ENCODE measurements around the gene EPSTI1.

EPSTI1 gene

DNA sequence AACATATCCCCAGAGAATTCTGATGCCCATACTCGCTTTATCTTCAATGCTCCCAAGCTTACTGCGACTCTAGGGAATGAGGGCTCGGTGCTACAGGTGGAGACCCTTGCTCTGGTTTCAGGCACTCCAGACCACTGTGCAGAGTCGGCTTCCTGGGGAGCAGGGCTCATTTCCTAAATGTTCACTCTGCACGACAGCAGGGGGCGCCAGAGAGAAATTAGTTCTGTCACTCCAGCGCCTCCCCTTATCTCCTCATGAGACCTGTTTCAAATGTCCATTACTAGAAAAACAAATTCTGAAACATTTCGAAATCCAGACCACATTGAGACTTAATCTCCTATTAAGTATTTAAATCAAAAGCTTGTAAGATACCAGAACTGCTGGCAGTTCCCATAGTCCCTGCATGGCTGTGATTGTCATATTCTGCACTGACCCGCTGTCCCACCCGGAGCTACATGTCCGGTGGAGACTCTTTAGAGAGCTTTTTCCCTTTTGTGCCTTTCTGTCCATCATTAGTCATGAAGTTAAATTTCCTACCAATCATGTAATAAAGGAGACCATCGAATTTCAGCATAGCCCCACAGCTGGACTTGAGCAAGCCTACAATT, 22.4 kb downstream of the EPSTI1 start:
- peak; percentile 75 for DNase-seq

DNA sequence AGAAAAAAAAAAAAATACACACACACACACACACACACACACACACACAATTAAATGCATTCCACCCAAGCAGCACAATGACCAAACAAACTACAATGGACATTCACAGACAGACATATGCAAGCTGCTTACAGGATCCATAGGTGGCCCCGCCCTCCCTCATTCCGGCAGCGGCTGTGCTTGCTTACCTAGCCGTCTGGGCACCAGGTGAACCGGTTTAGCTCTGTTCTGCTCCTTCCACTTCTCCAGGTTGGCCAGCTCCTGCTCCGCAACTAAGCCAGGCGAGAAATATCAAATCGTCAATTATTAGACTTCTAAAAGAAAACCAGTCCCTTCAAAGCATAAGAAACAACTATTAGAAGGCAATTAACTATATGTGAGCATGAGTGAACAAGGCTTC, 23.1 kb downstream of the EPSTI1 start:
- DNase-seq: no peak

DNA sequence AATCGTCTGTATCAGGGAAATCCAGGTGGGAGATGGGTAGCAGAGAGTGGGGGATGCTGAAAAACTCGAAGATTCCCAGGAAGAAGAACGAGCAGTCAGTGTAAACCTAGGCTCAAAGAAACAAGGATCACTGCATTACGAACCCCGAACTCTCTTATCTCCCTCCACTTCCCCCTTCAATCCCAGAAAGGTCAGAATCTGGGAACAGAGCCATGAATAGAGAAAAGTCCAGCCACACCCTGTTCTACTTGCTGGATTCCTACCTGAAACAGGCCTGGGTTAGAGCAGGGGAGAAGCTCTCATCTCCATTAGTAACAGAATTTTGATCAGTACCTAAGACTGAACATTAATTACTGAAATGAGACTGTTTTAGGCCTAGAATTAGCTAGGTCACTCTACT, 24.4 kb downstream of the EPSTI1 start:
- DNase-seq: no peak

DNA sequence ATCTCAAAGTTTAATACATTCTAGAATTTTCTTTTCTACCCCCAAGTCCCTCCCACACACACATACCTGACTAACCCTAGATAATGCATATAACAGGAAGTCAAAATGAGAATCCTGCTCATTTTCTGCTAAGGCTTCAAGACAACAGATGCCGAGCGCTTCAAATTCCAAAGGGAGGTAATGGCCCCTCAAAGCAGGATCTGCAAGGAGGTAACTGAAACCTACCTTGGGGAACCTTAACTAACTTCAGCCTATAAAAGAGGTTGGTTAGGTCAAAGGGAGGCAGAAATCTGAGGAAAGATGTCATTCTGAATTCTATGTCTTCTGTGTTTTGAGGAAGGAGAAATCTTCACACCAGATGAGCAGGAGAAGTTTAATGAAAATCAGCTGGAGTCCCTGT, 26.8 kb downstream of the EPSTI1 start:
- no peak for DNase-seq

DNA sequence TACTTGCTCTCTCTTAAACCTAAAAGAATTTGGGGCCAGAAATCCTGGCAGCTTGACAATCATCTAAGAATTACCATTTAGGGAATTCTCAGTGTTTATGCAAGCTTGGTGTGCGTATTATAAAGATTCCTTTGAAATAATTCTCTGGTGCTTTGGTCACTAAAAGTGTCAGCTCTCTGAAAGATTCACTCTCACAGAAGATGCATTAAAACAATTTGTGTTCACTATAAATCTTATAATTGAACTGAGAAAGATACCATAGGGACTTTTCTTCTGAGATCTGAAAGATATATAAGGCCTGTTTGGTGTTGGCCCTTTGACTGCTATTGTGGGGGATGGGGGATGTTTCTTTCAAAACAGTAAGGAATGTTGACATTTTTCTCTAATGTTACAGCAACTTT, 27.3 kb downstream of the EPSTI1 start:
- DNase-seq: no peak

DNA sequence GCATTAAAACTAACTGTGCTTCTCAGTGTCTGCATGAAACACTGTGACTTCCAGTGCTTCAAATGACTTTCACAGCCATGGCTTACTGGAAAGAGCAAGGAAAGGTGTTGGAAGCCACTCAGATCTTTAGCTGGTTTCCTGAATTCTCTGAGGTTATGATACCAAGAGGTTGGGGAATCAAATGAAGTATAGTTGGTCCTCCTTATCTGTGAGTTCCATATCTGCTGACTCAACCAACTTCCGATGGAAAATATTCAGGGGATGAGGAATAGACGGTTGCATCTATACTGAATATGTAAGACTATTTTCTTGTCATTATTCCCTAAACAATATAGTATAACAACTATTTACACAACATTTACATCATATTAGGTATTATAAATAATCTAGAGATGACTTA, 32.4 kb downstream of the EPSTI1 start:
- no peak for DNase-seq

DNA sequence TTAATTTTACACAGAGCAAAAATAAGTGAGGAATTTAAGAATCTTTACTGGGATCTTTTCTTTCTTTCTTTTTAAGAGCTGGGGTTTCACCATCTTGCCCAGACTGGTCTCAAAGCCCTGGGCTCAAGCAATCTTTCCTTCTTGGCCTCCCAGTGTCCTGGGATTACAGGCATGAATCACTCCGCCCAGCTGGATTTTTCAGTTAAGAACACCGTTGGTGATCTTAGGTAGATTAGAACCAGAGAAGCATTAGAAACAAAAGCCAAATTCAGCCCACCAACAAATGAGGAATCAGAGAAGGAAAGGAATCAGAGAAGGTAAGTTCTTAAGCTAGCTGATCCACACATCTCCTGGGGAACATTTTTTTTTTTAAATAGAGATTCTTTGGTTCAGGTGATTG, 34.2 kb downstream of the EPSTI1 start:
- DNase-seq: no peak

DNA sequence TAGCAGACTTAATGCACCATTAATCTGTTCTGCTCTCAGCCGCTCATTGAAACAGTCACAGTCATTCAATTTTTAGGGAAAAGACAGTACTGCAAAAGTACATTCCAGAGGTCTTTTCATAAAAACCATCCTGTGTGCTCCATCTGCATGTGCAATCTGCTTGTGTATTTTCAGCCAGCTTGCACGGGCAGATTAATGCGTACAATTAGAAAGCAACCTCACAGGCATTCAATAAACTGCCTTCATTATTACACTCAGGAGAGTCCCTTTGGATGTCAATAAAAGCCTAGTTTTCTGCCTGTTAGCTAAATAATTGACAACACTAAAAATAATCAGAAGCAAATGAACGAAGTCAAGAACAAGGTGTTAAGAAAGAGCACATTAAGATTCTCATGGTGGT, 41.9 kb downstream of the EPSTI1 start:
- DNase-seq: no peak

DNA sequence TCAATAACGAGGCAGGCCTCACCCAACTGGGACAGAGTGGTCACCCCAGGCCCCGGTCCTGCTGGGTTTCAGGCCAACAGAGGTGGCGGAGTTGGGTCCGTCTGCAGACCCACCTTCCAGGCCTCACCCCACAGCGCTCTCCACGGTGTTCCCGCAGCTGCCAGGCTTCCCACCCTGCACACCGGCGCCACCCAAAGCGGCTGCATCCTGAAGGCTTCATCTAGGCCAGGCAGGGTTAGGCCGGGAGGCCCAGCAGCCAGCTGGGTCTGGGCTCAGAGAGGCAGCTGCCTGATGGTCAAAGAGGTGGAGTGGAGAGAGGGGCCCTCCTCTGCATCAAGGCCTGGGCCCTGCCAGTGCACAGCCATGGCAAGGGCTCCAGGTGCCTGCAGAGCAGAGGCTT, 44.1 kb downstream of the EPSTI1 start:
- DNase-seq: no peak

DNA sequence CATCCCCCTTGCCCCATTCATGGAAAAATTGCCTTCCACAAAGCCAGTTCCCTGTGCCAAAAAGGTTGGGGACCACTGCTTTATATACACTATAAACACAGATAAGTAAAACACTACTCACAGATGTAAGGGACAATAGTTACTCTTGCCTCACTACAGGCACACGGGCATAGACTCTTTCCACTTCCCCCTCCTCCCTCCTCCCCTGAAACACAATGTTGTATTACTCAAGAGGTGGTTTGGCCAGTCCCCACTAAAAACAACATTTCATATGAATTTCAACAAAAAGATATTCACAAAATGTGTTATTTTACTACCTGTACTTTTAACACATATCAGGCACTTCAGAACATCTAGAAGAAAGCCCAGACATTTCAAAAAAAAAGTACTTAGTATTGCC, 45.1 kb downstream of the EPSTI1 start:
- no peak for DNase-seq

DNA sequence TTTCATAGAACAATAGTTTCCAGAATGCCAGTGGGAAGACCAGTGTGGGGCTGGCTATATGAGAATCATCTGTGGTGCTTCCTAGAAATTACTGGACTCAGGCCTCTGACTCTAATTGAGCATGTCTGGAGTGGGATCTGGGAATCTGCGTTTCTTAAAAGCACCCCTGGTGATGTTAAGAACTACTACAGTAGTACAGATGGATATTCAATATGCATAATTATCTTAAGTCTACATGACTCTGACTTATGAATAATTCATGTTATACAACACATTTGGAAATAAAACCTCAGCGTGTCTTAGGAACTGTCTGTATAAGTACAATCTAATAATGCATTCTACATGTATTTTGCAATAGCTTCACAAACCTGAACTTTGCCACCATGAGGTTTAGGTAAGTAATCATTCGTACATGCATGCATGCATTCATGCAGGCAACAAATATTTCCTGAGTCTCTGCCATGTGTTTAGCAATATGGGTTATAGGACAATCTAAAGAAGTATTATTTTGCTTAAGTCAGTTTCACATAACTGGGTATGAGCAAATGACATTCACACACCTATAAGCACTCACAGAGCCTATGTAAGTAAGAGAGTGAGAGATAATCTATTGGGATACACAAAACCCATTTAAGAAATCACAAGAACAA, 62.0 kb downstream of the EPSTI1 start:
- no peak for DNase-seq

DNA sequence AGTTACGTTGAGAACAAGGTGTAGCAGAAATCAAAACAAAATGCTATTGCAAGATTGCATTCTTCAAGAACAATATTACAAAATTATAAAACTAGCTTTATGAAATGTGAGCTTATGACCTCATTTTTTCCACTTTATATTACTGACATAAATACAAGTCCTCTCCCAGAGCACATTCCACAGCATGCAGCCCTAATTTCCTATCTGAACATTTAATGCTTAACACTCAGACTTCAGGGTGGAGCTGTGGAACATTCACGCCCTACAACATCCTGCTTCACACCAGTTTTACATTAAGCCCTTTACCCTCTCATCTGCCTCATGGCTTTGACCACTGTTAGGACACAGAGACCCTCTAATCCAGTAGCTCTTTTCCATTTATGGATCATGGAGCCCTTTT, 65.5 kb downstream of the EPSTI1 start:
- no peak for DNase-seq

DNA sequence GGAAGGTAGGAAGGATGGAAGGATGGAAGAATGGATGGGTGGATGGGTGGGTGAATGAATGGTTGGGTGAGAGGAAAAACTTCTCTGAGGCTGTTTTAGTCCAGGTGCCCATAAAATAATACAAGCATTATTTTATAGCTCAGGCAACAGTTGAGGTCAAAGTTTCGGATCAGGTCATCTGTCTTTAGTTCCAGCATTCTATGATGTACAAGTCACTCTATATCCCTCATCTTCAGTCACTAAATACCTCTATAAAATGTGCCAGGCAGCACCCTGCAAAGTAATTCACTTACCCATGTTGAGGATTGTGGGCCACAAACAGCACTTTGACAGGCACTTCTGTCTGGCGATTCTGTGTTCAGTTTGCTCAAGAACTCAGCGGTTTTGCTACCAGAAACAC, 66.0 kb downstream of the EPSTI1 start:
- DNase-seq: no peak

DNA sequence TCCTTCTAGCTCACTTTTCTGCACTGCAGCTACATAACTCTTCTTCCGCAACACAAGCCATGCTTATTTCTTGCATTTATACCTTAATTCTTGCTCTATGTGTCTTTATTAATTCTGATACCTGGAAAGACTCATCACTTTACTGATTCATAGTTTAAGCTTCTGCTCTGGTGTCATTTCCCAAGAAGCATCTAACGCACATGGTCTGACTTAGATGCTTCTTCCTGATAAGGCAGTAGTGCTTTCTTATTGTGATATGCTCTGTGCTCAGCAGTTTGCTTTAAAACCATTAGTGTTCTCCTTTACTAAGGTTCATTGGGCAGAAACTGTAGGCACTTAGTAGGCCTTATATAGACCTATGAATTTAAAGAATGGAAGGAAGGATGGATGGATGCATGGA, 66.4 kb downstream of the EPSTI1 start:
- no peak for DNase-seq

DNA sequence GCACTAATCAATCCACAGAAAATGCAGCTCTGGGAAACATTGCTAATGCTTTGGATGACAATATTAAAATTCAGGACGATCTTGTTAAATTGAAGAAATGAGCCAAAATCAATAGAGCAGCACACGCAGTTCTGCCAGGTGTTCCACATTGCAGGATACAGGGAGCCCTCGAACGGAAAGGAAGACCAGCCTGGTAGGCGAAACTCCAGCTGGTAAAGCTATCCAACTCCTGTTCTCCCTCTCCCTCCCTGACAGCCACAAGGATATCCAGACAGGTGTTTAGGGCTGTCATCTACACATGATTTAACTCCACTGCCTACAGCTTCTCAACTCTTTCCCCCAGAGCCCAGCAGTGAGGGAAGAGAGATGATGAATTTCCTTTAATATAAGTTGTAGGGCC, 67.7 kb downstream of the EPSTI1 start:
- no peak for DNase-seq

DNA sequence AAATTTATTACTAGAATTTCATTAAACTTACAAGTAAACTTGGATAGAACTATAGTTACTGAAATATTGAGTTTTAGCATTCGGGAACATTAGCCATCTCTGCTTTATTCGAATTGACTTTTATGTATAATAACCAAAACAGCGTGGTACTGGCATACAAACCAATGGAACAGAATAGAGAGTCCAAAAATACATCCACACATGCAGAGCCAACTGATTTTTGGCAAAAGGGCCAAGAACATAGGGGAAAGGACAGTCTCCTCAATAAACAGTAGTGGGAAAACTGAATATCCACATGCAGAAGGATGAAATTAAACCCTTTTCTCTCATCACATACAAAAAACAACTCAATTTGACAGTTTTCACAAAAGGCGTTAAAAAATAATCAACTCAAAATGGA, 84.3 kb downstream of the EPSTI1 start:
- DNase-seq: no peak

DNA sequence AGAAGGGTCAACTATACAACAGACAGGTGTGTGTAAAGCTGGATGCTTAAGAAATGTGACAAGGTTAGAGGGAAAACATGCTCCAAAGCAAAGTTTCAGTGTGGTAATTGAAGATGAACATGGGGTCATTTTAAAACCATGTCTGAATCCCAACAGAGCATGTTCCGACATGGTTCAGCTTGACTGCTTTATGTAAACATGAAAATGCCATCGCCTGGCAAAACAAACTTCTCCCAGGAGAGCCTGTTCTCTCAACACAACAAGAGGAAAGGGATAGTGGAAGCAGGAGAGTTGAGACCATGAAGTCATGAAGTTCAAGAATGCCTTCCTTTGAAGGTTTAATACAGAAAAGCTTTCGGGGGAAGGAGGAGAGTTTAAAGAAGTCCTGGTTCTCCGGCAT, 85.8 kb downstream of the EPSTI1 start:
- no peak for DNase-seq

DNA sequence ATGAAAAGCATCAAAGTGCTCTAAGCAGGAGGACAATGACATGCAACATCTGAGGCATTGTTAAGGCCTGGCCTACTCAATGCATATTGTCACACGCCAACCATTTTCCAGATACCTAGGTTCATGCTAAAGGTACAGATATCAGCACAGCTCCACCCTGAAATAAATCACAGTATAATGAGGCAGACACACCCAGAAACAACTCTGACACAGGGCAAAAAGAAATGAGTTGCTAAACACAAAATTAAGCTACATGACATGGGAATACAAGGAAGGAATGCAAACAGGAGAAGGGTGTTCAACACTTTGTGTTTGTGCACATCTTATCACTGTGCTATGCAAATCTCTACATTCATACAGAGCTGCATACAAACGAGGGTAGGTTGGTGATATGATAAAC, 86.5 kb downstream of the EPSTI1 start:
- DNase-seq: no peak

DNA sequence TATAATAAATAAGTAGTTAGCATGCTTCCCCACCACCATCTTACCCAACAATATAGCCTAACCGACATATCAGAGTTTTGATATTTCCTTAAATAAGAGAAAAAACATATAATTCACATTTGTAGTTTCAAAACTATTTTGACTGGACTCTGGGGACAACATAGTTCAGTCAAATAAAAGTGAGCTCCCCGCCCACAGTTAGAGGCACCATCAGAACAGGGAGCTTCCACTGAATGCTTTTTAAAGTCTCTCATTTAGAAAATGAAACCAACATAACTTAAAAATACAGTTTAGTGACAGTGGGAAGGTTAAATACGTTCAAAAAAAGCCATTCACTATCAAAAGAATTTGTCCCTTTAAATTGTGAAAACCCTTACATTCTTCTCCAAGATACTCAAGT, 92.8 kb downstream of the EPSTI1 start:
- no peak for DNase-seq

DNA sequence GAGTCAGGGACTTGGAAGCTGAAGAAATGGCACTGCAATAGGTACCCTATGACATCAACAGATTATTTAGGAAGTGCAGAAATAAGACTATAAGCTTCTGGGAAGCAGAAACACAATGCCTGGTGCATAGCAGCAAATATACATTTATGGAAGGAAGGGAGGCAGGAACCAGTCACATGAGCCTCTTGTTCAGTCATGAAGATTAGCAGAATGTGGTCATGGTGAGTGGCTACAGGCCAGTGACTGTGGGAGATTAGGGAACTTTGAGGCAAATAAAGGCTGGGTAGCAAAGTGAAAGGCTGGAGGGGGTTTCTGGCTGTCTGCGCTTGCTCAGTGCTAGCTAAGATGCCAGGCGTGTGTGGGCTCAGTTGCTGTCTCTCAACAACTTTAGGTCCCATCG, 96.3 kb downstream of the EPSTI1 start:
- DNase-seq: no peak

DNA sequence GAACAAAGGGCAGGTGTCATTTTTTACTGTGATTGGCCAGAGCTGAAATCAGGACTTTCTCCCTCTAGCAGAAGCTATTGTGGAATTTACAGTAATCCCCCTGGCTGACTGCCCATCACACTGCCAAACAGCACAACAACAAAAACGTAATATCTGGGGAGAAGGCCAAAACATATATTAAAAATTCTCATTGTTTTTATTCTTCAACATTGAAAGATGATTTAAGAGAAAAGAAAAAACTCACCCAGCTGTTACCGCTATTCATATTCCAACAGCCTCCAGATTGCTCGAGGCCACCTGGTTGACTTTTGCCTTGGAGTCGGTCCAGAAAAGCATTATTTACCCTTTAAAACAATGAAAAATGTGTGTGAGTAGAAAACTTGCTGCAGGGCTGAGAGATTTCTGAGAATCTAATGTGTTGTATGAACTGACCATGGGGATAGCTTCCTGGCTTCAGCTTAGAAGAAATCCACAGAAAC, 97.2 kb downstream of the EPSTI1 start:
- DNase-seq: peak; percentile 67

DNA sequence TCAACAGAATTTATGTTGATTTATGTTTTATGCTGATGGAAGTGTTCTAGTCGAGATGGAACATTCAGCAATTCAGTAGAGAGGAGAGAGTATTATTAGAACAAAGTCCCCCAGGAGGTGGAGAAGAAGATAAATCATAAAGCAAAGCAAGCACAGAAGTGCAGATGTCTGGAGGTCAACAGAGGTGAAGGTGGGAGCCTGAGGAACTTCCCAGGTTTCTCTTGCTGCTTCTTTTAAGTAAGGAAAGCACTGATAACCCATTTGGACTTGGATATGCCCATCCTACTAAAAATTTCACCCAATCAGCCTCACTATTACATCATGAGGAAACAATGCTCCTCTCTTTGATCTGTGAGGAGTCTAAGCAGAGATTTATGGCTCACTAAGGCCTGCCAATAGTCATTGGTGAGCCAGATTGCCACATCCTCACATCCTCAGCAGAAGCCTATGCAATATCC, 98.8 kb downstream of the EPSTI1 start:
- DNase-seq: no peak

DNA sequence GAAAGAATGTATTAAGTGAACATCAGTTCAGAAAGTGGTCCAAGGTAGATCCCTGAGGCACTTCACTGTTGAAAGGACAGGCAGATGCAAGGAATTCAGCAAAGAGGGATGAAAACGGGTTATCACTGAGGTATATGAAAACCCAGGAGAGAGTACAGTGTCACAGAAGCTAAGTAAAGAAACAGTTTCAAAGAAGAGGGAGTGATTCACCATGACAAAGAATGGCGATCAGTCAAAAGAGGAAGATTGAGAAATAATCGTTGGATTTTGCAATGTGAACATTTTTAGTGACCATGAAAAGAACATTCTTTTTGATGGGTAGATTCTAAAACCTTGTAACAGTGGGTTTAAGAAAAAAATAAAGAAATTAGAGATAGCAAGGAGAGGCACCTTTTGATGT, 99.3 kb downstream of the EPSTI1 start:
- no peak for DNase-seq

DNA sequence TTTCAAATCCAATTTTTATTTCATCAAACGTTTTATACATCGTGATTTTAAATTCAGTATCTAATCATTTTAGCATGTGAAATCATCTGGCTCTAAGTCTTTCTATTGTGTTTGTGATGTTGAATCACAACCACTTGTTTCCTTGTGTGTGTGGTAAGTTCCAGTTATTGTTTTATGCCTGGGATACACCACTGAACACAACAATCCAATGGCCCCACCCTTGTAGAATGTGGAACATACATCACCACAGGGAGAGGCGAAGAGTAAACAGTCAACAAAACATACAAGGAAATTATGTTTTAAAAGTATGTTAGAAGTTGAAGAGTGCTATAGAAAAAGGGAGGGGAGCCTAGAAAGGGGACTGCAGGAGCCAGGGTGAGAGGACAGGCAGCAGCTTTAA, 100.5 kb downstream of the EPSTI1 start:
- no peak for DNase-seq

DNA sequence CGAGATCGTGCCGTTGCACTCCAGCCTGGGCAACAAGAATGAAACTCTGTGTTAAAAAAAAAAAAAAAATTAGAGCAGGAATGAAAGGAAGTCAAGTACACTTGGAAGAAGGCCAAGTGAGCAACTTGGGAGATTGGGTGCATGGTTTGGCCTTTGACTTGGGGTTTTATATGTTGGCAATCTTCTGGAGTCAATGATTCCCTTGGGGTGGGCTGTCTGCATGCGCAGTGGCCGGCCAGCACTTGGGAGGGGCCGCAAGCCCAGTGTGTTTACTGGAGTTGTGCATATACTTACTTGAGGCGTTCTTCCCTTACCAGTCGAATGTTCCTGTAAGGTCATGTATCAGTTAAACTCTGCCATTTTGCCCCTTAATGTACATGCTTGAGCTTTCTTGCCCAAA, 106.7 kb downstream of the EPSTI1 start:
- no peak for DNase-seq

All from RPMI8226 (cell line).